C4-2B (cell line): ENCODE results near the gene CDKL2.

Source experiments
- H3K27ac ChIP-seq: fragments of 450-650 bp; 2 replicates; pipeline ENCODE4 v1.5.1; 2017
- ZFX ChIP-seq: fragments of 450-650 bp; IDR thresholded peaks from 2 replicates; pipeline ENCODE4 v1.6.1; 2017
- TF ChIP-seq, protein P1 (sequence below): fragments of 450-650 bp; conservative IDR thresholded peaks from 2 replicates; pipeline ENCODE4 v1.5.1; 2017; ENCODE audit warnings: mild to moderate bottlenecking

Gene CDKL2

DNA sequence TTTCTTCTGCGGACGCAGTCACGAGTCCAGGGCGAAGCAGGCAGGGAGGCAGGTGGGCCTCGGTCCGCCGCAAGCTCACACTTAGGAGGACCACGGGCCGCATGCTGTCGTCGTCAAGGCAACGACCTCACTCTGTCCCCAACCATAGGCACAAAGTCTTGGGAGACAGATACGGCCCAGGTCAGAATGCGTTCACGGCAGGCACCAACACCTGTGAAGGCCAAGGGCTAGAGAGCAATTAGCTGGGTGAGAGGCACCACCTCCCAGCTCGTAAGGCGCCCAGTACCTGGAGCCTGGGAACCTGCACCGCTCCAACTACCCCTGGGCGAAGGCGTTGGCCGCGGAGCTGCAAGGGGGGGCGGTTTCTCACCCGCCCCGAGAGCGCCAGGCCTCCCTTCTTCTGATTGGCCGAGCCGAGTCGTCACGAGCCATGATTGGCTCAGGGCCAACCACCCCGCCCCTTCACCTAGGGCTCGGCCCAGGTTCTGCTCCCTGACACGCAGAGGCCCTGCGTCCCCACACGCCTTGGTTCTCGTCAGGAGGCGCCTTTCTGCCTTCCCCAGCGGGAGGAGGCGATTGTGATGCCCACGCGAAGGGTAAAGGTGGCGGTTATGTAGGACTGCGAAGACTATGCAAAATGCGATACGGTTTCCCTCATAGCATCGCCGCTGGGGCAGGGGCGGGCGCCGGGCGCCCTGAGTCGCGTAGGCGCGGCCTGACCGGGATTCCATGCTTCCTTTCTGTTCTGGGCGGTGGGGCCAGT, at the start of gene CDKL2:
CDKL2 (minus strand) TSS at position 355 of the 763 bp plus-strand sequence. CDS start 4,540 bp downstream, outside the sequence.
- no peak within 1 kb of the TSS for H3K27ac ChIP-seq
- TF ChIP-seq ZFX = no peak
- TF ChIP-seq, protein P1, sequence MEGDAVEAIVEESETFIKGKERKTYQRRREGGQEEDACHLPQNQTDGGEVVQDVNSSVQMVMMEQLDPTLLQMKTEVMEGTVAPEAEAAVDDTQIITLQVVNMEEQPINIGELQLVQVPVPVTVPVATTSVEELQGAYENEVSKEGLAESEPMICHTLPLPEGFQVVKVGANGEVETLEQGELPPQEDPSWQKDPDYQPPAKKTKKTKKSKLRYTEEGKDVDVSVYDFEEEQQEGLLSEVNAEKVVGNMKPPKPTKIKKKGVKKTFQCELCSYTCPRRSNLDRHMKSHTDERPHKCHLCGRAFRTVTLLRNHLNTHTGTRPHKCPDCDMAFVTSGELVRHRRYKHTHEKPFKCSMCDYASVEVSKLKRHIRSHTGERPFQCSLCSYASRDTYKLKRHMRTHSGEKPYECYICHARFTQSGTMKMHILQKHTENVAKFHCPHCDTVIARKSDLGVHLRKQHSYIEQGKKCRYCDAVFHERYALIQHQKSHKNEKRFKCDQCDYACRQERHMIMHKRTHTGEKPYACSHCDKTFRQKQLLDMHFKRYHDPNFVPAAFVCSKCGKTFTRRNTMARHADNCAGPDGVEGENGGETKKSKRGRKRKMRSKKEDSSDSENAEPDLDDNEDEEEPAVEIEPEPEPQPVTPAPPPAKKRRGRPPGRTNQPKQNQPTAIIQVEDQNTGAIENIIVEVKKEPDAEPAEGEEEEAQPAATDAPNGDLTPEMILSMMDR = no peak

DNA sequence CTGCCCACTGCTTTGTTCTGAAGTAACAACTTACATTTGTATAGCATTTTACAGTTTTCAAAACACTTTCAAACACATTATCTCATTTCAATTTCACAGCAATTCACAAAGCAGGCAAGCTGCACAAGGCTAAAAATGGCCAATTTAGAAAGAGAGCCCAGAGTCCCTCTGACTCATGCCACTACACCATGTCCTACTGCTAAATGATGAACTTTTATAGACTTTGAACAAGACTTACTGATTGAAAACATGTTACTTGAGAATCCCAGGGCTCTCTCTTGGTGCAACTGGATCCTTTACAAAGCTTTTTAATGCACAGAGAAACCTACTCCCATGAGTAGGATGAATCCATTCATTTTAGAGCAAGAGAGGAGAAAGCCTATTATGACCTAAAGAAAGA, 48.6 kb upstream of the CDKL2 start:
- no peak for TF ChIP-seq ZFX
- TF ChIP-seq, protein P1 = no peak
- H3K27ac ChIP-seq = no peak overlapping the region

DNA sequence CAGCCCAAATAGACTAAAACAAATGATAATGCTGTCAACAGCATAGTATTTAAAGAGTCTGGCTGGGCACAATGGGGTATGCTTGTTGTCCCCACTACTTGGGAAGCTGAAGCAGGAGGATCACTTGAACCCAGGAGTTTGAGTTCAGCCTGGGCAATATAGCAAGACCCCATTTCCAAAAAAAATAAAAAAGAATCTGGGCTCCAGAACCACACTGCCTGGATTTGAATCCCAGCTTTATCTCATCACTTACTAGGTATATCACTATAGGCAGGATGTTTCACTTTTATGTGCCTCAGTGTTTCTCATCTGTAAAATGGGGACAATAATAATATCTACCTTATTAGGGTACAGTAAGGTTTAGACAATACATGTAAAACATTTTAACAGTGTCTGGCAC, 48.1 kb upstream of the CDKL2 start:
- TF ChIP-seq, protein P1 = no peak
- no peak for TF ChIP-seq ZFX
- no peak overlapping the region for H3K27ac ChIP-seq

DNA sequence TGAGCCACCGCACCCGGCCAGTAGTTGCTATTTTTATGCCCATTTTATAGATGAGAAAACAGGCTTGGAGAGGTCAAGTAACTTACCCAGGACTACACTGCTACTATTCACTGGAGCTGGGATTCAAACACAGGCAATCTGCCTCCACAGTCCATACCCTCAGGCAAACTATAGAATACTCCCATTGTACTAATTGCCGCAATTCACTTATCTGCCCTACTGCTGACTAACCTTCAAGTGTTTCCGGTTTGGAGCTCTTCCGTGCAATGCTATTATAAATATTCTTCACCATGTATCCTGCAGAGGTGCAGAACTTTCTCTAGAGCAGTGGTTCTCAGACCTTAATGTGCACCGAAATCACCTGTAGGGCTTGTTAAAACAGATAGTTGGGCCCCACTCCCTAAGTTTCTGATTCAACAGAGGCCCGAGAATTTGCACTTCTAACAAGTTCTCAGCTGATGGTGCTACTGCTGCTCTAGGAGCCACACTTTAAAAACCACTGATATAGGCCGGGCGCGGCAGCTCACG, 44.7 kb upstream of the CDKL2 start:
- TF ChIP-seq, protein P1 = no peak
- no peak for TF ChIP-seq ZFX
- H3K27ac ChIP-seq = peak overlapping the region; percentile 19; the same call in 1 of the 2 replicates

DNA sequence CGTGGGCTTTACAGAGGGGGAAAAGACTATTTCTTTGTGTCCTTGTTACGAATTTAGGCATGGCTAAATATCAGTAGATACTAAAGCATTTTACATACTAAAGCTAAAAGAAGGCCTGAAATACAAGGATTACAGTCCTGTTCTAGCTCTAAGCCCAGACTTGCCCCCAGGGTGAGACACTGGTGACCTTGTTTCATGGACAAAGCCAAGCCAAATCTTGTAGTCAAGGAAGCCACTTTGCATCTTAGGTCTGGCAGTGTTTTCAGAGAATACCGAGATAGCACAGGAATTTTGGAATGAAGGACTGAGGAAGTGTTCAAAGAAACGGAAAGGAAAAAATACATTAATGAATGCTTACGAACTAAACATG, 43.6 kb upstream of the CDKL2 start:
- TF ChIP-seq, protein P1 = no peak
- TF ChIP-seq ZFX = no peak
- peak overlapping the region; percentile 97 for H3K27ac ChIP-seq

DNA sequence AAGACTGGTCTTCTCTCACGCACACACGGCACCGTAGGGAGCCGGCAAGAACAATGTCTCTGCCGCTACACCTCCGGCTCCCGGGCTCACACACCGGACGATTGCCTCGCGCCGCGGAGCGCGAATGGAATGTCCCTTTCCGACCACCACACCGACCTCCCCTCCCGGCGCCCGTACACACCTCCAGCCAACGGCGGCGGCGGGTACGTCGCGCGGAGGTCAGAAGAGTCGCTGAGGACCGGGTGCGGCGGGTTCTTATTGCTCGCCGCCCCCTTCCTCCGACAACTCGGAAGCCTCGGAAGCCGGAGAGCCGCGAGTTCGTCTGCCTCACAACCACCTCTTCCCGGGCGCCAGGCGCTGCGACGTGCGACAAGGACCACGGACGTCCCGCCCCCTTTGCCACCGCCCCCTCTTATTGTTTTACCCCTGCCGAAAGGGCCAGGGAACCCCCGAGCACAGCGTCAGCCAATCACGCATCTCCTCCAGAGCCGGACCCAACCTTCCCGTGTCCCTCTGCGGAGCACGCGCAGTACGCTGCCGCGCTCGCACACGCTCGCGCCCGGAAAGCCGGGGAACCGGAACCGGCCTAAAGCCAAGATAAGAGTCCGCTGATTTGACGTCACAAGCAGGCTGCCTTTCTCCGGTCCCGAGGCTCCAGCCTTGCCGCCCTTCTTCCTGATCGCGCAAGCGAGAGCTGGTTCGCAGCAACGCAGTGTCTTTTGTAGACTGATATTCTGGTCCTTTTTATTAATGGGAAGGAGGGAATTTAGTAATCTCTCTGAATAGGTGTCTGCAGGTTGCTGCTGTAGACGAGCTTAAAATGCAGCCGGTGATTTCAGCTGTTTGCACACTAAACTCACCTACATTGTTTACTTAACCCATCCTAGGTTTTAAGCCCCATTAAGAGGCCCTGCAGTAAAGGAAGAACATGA, 43.0 kb upstream of the CDKL2 start, which contains the start of gene G3BP2:
G3BP2 (minus strand) TSS at position 385 of the 932 bp plus-strand sequence. CDS start 11,386 bp downstream, outside the sequence.
- TF ChIP-seq ZFX = no peak
- TF ChIP-seq, protein P1 = no peak
- H3K27ac ChIP-seq = peak within 1 kb of the TSS; percentile 97
